Skeletal muscle cell (primary cell): ENCODE measurements around the gene C11orf24.

Source experiments
- DNase-seq: peaks from one replicate; pipeline ENCODE4 v3.0.0-alpha.2; 2010; ENCODE audit warnings: low read depth
- H3K4me3 ChIP-seq: 2 replicates; pipeline ENCODE4 v1.5.1; 2011; ENCODE audit warnings: low read depth, mild to moderate bottlenecking, control low read depth, low read length, moderate library complexity

C11orf24 gene

GRCh38 chr11:68271781-68272608 is at the start of gene C11orf24:
C11orf24 (minus strand) TSS chr11:68271973; CDS start chr11:68263767, 8,206 bp downstream.
- DNase-seq, result peak; percentile 75

GRCh38 chr11:68317147-68317785 is 45.5 kb upstream of the C11orf24 start:
- H3K4me3 ChIP-seq, result no peak overlapping the region
- DNase-seq, result no peak

More at GRCh38 chr11:68271781-68272608, at the start of gene C11orf24:
- H3K4me3 ChIP-seq, result peak within 1 kb of the TSS; percentile 64

DNA sequence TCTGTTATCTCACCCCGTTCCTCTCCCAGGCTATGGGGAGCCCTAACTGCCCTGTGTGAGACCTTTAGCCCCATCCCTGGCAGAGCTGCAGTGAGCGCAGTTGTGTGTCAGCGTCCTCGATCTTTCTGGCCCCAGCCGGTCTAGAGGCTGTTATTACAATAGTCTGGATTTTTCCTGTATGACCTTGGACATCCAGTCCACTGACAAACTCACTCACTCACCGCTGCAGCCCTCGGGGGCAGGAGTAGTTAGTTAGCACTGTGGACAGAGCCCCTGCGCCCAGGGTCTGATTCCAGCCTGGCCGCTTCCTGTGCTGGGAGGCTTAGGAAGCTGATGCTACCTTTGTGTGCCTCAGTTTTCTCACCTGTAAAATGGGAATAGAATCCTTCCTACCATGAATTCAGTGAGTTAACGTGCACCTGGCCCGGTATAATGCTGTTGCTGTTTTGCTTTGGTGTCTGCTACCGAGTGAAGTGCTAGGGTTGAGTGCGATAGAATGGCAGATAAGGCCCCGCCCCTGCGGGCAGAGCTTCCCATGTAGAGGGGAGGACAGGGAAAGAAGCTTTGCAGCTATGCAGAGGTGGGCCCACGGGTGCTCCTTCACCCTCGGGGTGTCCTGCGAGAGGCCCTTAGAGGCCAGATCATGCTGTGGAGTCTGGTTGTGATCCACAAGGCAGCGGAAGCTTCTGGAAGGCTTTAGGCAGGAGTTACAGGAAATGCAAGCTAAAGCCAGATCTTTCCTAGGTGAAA is 43.6 kb upstream of the C11orf24 start:
- H3K4me3 ChIP-seq, result peak overlapping the region; percentile 67
- no peak for DNase-seq

- H3K4me3 ChIP-seq, result peak overlapping the region; percentile 67
- DNase-seq, result no peak
Observed at GRCh38 chr11:68314203-68315170, 42.7 kb upstream of the C11orf24 start.

DNA sequence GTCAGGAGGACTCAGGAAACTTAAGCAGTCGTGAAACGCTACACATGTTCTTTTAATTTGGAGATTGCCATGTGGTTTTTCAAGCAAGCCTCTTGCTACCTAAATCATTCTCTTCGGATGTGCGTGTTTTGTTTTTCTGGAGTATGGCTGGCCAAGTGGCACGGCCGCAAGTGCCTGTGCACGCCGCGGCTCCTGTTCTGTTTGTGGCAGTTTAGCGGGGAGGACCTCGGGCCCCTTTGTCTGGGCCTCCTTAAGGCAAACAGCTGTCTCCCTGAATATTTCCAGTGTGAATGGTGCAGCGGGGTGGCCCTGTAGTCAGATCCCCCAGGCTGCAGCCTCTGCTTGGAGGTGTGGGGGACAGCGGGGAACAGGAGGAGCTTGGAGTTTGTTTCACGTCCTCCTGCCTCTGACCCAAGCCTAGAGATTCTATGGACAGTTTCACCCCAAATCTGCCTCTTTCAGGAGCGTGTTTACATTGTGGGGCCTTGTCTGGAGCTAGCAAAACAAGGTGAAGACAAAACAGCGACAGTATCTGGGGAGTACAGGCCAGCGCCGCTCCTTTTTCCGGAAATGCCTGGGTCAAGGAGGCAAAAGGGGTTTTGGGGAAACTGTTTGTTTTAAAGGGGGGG is 41.9 kb upstream of the C11orf24 start:
- peak overlapping the region; percentile 67 for H3K4me3 ChIP-seq
- DNase-seq, result no peak

- no peak for DNase-seq
- peak overlapping the region; percentile 67 for H3K4me3 ChIP-seq
Observed at GRCh38 chr11:68312780-68313573, 41.2 kb upstream of the C11orf24 start.

GRCh38 chr11:68312117-68312779 is 40.5 kb upstream of the C11orf24 start, which contains the start of gene LRP5:
LRP5 (plus strand) TSS chr11:68312591; CDS start chr11:68312715, 124 bp downstream.
- no peak for DNase-seq
- H3K4me3 ChIP-seq, result peak within 1 kb of the TSS; percentile 67

DNA sequence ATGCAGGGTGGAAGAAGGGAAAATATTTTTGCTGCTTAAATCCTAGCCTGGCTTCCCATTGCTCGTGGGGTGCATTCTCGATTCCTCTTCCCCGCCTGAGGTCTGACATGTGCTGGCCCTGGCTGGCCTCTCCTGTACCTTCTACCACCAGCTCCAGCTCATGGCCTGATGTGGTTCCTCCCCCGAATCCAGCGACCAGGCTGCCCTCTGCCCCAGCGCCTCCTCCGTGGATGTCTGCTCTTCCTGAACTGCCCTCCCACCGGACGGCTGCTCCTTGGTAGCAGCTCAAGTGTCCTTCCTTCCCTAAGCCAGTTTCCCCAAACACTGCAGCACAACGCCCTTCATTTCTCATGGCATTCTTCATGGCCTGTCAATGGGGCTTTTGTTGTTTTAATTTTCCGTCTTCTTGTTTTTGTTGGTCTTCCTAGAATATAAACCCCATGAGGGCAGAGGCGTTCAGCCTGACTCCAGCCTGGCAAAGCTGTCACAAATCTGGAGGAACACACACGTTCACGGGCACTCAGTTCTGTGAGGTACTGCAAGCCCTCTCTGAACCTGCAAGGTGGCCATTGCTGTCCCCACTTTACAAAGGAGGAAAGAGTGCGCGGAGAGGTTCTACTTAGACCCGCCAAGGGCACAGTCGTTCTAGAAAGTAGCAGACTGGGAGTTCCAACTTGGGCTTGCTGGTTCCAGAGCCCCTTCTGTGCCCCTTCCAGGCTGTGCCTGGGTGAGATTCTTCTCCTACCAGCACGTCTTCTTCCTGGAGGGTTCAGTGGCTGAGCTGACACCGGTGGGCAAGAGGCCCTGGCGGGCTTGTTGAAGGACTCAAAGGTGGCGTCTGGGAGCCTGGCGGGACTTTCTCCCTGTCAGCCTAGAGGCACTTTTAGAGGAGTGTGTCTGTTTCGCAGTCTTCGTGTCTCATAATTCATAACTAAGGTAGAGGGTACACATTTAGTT is 39.7 kb upstream of the C11orf24 start:
- DNase-seq, result no peak
- H3K4me3 ChIP-seq, result no peak overlapping the region

DNA sequence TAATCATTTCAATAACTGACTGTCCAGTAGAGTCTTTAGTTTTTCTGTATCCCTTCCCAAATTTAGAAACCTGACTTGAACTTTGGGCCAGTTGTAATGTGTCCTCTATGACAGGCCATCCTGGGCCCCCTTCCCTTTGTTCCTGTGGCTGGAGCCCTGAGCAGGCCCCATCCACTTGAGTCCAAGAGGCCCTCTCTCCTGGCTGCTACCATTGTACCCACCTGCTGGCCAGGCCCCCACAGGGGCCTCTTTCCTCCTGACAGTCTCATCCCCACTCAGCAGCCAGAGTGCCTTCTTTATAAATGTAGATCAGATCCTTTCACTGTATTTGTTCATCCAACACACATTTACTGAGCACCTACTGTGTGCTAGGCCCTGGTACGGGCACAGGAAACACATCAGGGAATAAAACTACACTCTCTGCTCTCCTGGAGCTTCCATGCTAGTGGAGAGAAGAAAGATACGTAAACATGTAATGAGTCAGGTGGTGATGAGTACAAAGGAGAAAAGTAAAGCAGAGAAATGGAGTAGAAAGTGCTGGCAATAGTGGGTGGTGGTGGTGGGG is 37.9 kb upstream of the C11orf24 start:
- no peak overlapping the region for H3K4me3 ChIP-seq
- no peak for DNase-seq

DNA sequence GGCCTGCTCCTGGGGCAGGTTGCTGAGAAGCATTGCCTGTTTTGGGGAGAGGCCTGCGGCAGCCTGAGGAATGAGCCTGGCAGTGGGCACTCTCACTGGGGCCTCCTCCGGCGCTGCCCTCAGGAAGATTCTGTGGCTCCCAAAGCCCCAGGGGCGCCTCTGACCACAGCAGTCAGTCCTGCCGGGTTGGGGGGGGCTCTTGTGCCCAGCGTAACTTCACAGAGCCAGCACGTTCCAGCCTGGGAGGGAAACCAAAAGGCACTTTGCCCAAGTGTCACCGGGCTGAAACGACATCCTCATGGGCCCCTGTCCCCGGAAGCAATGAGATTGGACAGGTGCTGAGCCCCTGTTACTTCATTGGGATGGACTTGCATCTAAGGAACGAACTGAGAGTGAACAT is 36.3 kb upstream of the C11orf24 start:
- H3K4me3 ChIP-seq, result no peak overlapping the region
- DNase-seq, result no peak

- no peak overlapping the region for H3K4me3 ChIP-seq
- DNase-seq, result no peak
Observed at GRCh38 chr11:68306636-68307035, 34.9 kb upstream of the C11orf24 start.

GRCh38 chr11:68303982-68304780 is 32.4 kb upstream of the C11orf24 start:
- no peak overlapping the region for H3K4me3 ChIP-seq
- DNase-seq, result no peak

DNA sequence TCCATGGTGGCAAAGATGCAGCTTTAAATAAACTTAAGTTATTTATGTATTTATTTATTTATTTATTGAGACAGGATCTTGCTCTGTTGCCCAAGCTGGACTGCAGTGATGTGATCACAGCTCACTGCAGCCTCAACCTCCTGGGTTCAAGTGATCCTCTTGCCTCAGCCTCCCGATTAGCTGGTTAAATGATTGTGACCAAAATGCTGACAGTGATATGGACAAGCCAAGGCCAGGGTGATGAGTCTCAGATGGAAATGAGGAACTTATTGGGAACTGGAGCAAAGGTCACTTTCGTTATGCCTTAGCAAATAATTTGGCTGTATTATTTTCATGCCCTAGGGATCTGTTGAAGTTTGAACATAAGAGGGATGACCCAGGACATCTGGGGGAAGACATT is 31.3 kb upstream of the C11orf24 start:
- H3K4me3 ChIP-seq, result no peak overlapping the region
- DNase-seq, result no peak

DNA sequence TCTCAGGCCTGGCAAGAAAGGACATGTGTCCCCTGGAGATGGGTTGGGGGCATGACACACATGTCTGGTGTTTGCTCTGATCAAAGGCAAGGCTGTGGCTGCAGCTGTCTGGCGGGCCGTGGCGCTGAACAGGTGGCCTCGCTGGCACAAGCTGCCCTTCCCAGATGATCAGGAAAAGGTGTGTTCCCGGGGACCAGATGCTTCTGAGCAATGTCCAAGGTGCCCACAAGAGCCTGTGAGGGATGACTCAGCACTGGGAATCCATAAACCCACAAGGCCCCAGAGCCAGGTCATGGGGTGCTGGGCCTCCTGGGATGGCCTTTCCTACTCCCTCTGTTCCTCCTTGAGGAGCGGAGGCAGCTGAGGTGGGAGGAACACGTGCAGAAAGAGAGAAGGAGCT is 30.9 kb upstream of the C11orf24 start:
- H3K4me3 ChIP-seq, result no peak overlapping the region
- peak; percentile 35 for DNase-seq

DNA sequence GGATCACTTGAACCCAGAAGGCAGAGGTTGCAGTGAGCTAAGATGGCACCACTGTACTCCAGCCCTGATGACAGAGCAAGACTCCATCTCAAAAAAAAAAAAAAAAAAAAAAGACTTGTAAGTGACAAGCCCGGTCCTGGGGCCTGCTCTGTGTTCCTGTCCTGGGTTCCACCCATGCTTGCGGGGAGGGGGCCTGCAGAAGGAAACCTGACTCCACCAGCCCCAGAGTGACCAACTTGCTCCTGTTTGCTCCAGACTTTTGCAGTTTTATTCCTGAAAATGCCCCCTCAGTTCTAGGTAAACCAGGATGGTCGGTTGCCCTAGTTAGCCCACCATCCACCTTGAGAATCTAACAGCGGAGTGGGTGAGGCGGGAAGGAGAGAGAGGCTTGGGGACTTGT is 30.5 kb upstream of the C11orf24 start:
- H3K4me3 ChIP-seq, result no peak overlapping the region
- DNase-seq, result no peak
